ENCODE measurements around the gene ZP1.

The ZP1 gene

GRCh38 chr11:60842668-60843600, 24.4 kb upstream of the ZP1 start:
- peak overlapping the region; percentile 93 for H3K4me3 ChIP-seq (ENCODE audit: low read depth, low read length)
- ChIA-PET POLR2A (interaction anchor here (1.2 kb wide), 2 partner anchors 9 to 13 kb away, joined by 3 to 5 read pairs; partner anchors contain the start of gene PTGDR2), CTCF (interaction anchor here (5.2 to 29.1 kb wide), 2 partner anchors 12 to 53 kb away, joined by 27 to 1087 read pairs; partner anchors contain the start of gene PRPF19)
- no peak for DNase-seq (ENCODE audit: low read depth, low spot score)
- TF ChIP-seq CTCF (IDR thresholded peaks at IDR 0.05; ENCODE audit: insufficient read depth, low read length, missing control alignments) = no peak

- POLR2A ChIA-PET = no interaction called here
- no peak for TF ChIP-seq CTCF (IDR thresholded peaks at IDR 0.05; ENCODE audit: insufficient read depth, low read length, missing control alignments)
- peak overlapping the region; percentile 93 for H3K4me3 ChIP-seq (ENCODE audit: low read depth, low read length)
- DNase-seq (ENCODE audit: low read depth, low spot score) = no peak
- CTCF ChIA-PET = interaction anchor here (1.1 to 29.1 kb wide), 4 partner anchors 13 to 68 kb away, joined by 3 to 1087 read pairs (median 16); partner anchors contain the start of gene PRPF19
These were observed 23.1 kb upstream of the ZP1 start for GRCh38 chr11:60844045-60844869.

GRCh38 chr11:60844870-60845221, 22.5 kb upstream of the ZP1 start:
- no peak for DNase-seq (ENCODE audit: low read depth, low spot score)
- H3K4me3 ChIP-seq (ENCODE audit: low read depth, low read length) = no peak overlapping the region; the same call in 1 of the 2 replicates
- ChIA-PET CTCF (interaction anchor here (1.1 to 29.1 kb wide), 4 partner anchors 14 to 67 kb away, joined by 3 to 1087 read pairs (median 16); partner anchors contain the start of gene PRPF19), POLR2A (no interaction called here)
- TF ChIP-seq CTCF (IDR thresholded peaks at IDR 0.05; ENCODE audit: insufficient read depth, low read length, missing control alignments) = no peak

GRCh38 chr11:60845338-60845737, 22.0 kb upstream of the ZP1 start:
- TF ChIP-seq CTCF (IDR thresholded peaks at IDR 0.05; ENCODE audit: insufficient read depth, low read length, missing control alignments) = no peak
- ChIA-PET CTCF (interaction anchor here (1.1 to 29.1 kb wide), 3 partner anchors 14 to 66 kb away, joined by 5 to 1087 read pairs (median 27); partner anchors contain the start of gene PRPF19), POLR2A (no interaction called here)
- H3K4me3 ChIP-seq (ENCODE audit: low read depth, low read length) = no peak overlapping the region
- no peak for DNase-seq (ENCODE audit: low read depth, low spot score)

- no peak for TF ChIP-seq CTCF (IDR thresholded peaks at IDR 0.05; ENCODE audit: insufficient read depth, low read length, missing control alignments)
- ChIA-PET POLR2A (no interaction called here), CTCF (interaction anchor here (1.3 to 29.1 kb wide), 3 partner anchors 16 to 49 kb away, joined by 5 to 1087 read pairs (median 27); partner anchors contain the start of gene PRPF19)
- no peak for DNase-seq (ENCODE audit: low read depth, low spot score)
- H3K4me3 ChIP-seq (ENCODE audit: low read depth, low read length) = no peak overlapping the region
These were observed 20.1 kb upstream of the ZP1 start for GRCh38 chr11:60847281-60847680.

Data from AG04449 (cell line).